NCI-H146 treated with DMSO at 0.1 percent for 48 hours (cell line): ENCODE data around the gene DIP2C.
"Not testable (repeated sequence)": the region's sequence is repeated elsewhere in the genome, so short reads cannot be mapped to it uniquely, and the experiment has no call there.

Source experiments
- DNase-seq: peaks from one replicate; lab custom pipeline; 2025; ENCODE audit not compliant: unreplicated experiment; lab: John Stamatoyannopoulos, UW

Gene DIP2C

DNA sequence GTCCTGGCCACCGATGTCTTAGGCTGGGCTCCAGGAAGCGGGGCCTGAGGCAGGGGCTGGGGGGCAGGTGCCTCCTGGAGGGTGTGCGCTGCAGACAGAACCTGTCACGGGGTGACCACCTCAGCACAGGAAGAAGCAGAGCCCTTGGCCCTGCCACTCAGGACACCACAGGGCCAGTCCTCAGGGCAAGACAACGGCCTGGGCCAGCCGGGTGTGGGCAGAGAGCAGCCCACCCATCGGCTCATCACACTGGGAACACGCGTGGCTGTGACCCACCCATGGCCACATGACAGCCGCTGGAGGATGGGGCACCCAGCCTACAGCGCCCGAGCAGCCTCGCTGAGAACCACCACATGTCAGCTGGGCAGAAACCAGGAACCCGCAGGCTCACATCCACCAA, 5.9 kb upstream of the DIP2C start:
- DNase-seq, result no peak

DNA sequence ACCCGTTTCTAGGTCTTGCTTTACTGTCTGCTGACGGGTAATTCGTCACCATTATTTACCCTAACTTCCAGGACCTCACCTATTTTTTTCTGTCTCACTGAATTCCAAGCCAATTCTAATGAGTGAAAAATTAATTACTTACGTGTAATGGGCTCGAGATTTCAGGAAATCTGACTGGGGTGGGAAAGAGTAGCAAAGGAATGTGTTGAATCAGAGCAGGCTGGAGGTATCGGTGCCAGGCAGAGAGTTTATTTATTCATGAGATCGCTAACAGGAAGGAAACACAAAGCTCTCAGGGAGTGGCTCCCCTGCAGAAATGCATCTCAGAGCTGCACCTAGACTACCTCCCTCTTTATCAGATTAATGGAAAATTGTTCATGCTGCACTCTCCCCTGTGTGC, 4.0 kb upstream of the DIP2C start:
- peak; percentile 56 for DNase-seq

DNA sequence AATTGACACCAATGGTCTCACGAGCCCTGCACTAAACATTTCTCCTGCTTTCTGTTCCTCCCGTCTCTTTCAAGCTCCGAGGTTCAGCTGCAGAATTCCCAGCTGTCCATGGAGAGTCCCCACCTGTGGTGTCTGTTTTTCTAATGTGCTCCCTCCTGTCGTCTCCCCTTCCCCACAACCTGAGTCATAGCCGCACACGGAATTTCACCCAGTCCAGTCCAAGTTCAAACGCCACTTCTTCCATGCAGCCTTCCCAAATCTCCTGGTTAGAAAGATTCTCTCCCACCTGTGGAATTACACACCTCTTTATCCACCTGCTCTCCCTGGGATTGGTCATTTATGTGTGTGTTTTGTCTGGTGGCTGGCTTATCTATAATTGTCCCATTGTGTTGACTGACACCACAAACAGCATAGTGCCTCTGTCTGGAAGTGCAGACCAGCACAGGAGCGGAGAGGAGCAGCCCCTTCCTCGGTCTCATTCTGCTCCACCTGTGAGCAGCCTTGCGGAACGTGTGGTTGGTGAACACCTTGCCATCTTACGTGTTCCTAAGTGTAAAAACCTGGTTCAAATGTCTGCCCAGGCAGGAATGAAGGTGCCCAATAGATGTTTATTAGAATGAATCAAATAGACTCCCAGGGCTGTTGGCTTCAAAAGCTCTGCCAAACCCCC, 3.3 kb upstream of the DIP2C start:
- peak; percentile 59 for DNase-seq

DNA sequence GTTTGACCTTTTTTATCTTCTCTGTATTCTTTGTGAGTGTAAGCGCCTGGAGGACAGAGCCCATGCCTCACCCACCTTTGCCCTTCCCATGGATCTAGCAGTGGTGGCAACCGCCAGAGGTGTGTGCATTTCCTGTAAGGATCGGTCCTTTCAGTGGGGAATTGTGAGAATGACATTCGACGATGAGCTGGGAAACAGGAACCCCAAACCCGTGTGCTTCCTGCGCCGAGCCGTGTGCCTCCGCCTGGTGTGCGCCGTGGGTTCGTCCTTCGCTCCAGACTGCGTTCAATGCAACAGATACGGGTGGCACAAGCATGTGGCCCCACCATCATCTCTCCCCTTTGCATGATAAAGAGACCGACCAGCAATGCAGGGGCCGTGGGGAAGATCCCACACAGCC, 1.7 kb upstream of the DIP2C start:
- no peak for DNase-seq

DNA sequence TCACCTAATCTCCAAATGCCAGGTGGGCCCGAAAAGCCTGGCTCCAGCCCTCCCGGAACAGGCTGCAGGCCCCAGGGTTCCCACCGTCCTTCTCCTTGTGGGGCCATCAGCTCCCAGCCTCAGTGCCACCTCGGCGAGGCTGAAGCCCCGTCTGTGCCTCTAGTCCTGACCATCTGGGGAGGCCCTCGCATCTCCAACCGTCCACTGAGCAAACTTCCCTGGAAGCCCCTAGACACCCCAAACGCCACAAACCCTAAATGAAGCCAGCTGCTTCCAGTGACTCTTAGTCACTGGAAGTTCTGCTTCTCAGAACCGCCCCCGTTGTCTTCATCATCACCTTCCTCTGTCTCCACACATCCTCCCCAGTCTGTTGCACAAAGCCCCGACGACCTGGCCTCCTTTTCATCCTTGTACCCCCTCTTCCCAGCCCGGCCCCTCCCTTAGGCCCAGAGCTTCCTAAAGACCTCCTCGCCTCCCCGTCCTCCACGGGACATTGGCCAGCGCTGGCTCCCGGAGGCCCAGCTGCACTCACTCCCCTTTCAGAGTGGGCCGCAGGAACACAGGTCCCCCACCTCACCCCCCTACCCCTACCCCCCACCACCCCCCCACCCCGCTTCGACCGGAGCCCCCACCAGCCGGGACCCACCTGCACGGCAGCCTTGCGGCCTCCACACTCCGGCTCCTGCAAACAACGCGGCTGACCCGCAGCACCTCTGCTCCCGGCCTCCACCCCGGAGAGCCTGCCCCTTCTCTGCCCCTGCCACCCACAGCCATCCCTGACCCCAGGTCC, 1.1 kb upstream of the DIP2C start:
- no peak for DNase-seq

DNA sequence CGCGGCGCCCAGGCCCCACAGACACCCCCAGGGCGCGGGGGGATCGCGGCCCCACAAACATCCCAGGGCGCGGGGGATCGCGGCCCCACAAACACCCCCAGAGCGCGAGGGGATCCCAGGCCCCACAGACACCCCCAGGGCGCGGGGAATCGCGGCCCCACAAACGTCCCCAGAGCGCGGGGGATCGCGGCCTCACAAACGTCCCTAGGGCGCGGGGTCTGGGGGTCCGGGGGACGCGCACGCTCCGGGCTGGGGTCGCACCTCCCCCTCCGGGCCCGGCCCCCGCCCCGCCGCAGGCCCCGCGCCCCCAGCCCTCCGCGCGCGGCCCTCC, 382 bp downstream of the DIP2C start:
- DNase-seq, result no peak

DNA sequence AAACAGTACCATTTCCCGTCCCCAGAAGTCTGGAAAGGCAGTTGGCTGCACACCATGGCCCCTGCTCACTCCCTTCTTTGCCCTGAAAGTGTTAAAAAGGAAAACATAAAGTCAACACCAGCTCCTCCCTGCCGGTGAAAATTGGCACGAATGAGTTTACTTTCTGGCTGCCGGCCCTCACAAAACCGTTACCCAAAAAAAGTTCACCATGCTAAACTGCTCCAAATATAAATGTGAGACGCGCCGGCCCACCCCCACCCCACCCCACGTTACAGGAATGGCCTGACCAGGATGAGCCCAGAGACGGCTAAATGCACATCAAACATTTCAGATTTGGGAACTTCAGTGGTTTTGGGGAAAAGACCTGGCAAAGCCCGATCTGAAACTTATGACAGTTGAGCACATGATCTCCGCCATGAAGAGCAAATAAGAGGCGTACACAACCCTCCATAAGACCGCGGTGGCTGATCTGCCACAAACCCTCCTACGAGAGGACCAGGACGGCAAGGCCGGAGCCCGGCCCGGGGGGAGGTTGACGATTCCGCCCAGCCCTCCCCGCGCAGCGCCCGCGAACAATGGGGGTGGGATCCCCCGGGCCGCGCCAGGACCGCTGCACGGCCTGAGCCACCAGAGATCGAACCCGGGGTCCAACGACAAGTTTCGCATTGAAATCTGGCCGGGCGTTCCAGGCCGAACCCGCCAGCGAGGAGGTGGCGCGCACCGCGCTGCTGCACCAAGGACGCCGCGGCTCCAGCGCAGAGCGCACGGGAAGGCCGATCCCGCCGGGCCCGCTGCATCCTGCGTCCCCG, 952 bp downstream of the DIP2C start:
- no peak for DNase-seq

DNA sequence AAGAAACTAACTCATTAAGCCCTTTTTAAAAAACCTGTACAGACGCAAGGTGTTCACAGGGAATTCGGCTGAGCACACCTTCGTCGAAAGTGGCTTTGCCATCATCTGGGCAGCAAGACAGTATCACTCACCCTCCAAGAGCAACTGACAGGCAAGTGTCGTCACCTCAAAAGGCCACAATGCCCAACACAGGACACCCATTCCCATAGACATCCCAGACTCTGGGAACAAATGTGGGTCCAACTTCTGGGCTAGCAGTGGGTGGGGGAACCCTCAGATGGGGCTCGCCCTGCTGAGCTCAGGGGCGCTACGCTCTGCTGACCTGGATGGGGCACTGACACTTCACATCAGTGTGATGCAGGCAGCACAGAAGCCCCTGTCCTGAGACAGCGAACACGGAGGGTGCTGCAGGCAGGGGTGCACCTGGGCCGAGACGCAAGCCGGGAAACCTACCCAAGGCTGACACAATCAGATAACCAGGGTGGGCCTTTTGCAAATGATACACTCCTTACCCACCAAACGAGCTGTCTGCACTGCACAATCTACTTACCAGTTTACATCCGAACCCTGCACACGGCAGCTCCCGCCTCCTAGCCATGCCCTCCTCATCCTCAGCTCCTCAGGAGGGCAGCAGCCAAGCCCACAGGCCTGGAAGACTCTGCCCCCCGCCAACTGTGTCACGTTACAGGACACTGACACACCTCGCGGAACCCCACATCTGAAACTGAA, 1.7 kb downstream of the DIP2C start:
- DNase-seq, result no peak

DNA sequence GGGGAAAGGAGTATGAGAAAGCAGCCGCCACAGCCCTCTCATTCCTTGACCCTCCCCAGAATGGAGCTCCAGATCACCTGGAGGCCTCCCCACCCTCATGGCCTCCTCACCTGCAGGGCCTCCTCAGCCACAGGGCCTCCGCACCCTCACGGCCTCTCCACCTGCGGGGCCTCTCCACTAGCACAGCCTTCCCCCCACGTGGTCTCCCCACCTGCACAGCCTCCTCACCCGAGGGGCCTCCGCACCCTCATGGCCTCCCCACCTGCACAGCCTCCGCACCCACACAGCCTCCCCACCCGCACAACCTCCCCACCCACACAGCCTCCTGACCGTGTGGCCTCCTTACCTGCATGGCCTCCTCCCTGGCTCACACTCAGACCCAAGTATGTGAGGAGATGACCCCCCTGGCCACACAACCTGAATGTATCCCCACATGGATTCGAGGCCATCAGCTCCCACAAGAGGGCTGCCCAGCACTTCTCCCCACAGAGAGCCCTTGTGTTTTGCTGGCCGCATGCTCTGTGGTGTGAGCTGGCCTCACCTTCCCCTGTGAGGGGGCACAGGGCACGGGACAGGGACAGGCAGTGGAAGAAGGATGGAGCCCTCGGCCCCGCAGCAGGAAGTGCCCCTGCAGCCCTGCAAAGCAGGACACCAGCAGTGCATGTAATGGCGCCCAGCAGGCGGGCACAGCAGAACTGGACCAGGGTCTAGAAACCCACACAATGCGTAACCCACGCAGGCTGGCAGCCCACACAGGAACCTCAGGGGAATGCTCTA, 3.1 kb downstream of the DIP2C start:
- DNase-seq, result no peak

DNA sequence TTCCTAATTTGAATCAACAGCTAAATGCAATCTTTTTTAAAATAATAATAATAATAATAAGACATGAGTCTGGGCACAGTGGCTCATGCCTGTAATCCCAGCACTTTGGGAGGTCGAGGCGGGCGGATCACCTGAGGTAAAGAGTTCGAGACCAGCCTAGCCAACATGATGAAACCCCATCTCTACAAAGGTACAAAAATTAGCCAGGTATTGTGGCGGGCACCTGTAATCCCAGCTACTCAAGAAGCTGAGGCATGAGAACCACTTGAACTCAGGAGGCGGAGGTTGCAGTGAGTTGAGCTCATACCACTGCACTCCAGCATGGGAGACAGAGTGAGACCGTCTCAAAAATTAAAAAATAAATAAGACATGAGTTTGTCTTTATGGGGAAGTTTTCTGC, 3.9 kb downstream of the DIP2C start:
- DNase-seq, result no peak

DNA sequence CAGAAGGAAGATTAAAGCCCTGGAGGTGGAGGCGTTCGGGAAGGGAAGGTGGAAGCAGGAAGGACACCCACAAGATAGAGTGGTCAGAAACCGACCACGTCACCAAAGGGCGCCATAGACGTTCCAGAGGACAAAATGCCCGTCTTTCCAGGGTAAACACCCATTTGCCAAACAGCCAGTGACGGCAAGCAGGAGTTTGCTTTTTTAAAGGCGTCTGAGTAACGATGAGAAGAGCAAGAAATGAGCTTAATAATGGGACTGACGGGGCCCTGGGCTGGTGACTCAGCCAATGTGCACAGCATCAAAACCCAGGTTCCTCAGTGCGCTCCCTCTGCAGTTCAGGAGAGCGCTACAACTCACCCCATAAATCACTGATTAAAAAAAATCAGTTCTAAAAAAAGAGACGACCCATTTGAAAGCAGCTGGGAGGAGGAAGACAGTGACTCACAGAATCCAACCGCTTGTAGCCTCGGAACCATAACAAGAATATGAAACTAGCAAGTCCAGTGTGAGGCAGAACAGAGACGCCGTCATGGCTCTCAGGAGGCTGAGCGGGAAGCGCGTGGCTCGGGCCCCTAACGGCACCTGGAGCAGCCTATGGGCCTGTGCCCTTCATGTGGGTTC, 5.9 kb downstream of the DIP2C start:
- DNase-seq, result no peak

DNA sequence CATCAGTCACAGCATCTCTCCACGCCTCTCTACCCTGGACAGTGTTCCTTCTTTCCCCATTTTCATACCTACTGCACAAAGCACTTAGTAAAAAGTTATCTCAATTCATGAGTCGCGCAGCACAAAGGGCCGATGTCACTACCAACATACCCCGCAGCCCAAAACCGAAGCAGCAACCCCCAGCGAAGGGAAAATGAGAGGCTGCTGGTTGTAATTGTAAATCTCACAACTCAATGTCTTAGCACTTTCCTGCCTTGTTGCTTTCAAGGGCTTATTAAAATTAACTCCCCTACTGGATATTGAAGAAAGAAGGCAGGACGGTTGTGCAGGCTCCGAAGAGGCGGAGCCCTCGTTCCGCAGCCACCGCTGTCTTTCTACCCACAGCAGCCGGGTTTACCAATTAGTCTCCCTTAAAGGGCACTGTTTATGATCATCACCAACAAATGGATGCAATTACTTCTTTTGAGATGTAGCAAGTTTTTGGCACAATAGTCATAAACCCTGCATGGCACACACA, 6.5 kb downstream of the DIP2C start:
- no peak for DNase-seq

DNA sequence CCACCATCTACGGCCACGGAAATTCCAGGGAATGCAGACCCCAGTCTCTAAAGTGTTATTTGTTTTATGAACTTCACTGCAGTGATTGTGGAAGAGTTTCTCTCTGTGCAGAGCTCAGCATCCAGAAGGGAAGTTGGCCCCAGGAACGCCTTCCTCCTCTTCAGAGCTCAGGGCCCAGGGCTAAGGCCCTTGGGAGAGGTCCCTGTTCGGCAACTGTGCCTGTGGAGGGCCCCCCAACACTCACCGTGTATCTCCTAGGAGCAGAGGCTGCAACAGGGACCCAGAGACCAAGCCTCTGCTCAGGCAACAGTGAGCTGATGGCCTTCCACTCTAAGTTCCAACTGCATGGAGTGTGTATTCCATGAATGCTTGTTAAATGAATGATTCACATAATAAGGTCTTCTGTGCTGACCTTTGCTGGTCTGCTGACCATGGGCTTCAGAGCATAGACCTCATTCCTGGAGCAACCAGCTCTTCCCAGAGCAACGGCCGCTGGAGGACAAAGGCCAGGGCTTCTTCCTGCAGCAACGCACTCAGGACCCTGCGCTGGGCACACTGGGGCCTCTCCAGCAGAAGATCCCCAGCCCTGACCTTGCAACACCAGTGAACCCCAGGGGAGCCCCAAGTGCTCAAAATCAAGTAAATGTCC, 7.7 kb downstream of the DIP2C start:
- DNase-seq, result no peak

DNA sequence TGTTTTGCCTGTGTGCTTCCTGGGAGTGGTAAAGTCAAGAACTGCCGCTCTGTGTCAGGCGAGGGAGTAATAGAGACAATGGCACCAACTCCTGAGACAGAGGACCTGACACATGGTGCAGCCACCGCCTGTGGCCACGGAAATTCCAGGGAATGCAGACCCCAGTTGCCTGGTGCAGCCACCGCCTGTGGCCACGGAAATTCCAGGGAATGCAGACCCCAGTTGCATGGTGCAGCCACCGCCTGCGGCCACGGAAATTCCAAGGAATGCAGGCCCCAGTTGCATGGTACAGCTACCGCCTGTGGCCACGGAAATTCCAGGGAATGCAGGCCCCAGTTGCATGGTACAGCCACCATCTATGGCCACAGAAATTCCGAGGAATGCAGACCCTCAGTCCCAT, 8.7 kb downstream of the DIP2C start:
- DNase-seq, result no peak

DNA sequence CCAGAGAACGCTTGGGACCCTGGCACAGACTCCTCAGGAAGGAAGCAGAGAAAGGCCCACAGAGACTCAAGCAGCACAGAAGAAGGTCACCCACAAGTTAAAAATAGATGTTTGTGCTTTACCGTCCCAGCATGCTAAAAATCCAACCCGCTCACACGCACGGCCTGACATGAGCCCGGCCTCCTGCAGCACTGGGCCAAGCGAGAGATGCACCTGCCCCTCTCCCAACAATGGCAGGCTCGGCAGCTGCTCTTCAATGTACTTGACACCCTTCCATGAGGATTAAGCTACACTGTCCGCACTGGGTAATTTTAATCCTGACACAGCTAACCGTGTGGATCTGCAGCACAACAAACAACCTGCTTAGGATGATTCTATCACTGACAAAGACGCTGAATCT, 9.3 kb downstream of the DIP2C start:
- DNase-seq, result peak; percentile 81

DNA sequence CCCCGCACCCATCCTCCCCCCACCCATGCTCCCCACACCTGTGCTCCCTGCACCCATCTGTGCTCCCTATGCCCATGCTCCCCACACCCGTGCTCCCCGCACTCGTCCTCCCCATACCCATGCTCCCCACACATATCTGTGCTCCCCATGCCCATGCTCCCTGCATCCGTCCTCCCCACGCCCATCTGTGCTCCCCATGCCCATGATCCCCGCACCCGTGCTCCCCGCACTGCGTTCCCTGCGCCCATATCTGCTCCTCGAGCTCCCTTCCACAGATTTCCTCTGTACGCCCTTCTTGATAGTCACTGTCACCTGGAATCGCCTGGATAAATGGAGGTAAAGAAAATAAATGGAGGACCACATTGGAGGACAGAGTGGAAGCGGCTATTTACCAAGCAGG, 9.9 kb downstream of the DIP2C start:
- DNase-seq, result no peak

DNA sequence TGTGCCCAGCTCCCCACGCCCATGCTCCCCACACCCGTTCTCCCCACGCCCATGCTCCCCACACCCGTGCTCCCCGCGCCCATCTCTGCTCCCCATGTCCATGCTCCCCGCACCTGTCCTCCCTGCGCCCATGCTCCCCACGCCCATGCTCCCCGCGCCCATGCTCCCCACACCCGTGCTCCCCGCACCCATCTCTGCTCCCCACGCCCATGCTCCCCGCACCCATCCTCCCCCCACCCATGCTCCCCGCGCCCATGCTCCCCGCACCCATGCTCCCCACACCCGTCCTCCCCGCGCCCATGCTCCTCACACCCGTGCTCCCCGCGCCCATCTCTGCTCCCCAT, 10.8 kb downstream of the DIP2C start:
- DNase-seq, result not testable (repeated sequence)

DNA sequence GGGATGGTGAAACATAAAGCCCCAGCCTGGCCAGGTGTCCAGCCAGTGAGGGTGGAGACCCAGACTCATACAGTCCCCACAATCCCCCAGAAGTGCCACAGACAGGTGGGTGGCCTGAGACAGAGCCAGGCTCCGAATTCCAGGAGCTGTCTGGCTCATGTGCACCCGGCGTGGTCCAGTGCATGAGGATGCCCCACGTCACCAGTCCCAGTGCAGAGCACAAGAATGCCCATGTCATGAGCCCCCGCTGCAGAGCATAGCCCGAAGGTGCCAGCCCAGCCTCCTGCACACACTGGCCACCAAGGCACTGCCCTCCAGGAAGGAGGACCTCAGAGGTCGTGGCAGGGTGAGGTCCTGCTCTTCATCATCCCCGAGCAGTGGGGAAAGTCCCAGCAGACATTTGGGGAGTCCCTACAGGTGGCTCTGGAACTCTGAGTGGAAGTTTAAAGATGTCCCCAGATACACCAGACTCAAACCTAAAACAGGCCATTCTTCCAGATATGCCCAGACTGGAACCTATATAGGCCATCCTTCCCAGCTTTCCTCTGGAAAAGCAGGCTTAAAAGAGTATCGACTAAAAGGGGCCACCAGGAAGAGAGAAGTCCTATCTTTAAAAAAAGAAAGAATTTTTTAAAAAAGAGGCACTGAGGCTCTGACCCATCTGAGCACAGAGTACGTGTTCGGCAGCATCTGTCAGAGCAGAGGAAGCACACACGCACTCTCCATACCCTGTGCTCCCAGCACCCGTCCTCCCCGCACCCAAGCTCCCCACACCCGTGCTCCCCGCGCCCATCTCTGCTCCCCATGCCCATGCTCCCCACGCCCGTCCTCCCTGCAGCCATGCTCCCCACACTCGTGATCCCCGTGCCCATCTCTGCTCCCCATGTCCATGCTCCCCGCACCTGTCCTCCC, 11.5 kb downstream of the DIP2C start:
- DNase-seq, result no peak

DNA sequence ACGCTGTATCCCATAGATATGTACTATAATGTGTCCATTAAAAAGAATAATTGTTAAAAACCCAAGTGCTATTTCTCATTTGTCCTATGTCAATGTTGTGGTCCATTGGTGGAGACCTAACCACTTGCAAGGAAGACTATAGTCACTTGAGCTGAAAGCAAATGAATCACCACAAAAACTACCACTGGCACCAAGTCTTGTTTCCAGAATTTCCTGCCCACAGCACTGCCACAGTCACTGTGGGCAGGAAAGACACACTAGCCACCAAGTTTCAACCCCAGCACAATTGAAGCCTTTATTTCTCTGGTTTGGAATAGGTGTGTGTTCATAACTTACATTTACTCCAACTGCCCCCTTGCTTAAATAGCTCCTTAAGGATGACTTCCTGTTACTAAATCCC, 12.4 kb downstream of the DIP2C start:
- DNase-seq, result no peak
